ENCODE measurements around the gene GP5.

The GP5 gene

DNA sequence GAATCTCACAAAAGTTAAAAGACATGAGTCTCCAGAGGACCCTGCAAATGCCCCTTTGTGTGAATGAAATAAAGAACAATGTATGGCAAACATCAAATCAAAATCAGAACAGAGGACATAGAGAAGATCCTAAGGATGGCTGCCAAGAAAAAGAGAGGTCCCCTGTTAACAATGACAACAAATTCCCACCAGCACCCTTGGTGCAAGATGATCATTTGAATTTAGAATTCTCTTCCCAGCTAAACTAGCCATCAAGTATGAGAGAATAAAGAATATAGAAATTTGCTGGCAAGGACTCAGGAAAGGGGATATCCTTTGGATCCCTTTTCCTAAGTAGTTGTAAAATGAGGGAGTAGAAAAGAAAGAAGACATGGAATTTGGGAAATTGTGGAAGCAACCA is 8.2 kb downstream of the GP5 start:
- no peak for TF ChIP-seq CTCF (conservative IDR thresholded peaks at IDR 0.05)

DNA sequence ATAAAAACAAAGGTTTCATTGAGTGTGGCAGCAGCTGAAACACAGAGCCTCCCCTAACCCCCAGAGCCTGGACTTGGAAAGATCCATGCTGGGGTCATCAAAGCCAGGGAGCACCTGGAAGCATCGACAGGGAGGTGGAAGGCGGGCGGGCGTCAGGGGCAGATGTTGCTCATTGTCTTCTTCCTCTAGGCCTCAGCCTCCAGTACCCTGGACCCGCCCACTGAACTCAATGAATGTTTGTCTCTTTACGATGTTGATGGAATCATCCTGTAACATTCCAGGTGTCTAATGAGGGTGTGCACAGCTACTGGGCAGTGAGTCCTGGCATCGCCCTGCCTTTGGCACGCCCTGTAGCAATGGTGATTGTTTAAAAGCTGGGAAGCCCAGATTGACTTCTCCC is 9.8 kb downstream of the GP5 start:
- no peak overlapping the region for H3K27ac ChIP-seq
- no peak for TF ChIP-seq CTCF (conservative IDR thresholded peaks at IDR 0.05)

More for the DNA sequence above, 8.2 kb downstream of the GP5 start:
- no peak overlapping the region for H3K27ac ChIP-seq

GRCh38 chr3:194387926-194388418 is 11.1 kb downstream of the GP5 start:
- H3K27ac ChIP-seq: no peak overlapping the region
- no peak for TF ChIP-seq CTCF (conservative IDR thresholded peaks at IDR 0.05)

DNA sequence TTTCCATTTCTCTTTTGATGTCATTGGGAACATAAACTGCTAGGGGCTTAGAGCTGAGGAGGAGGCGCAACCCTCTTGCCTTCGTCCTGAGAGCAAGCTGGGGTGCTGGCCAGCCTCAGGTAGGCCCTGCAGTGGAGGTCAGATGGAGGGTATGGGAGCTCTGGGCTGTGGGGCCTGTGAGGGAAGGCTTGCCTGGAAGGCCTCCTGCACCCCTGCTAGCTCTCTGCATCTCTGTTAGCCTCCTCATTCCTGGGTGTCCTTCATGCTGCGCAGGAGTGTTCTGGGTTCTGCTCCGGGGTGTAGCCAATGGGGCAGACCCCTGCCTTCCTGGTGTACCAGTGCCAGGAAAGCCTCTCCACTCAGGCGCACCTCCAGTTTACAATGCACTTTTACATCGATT is 11.8 kb downstream of the GP5 start:
- H3K27ac ChIP-seq: no peak overlapping the region
- no peak for TF ChIP-seq CTCF (conservative IDR thresholded peaks at IDR 0.05)

GRCh38 chr3:194386648-194387047 is 12.4 kb downstream of the GP5 start:
- no peak for TF ChIP-seq CTCF (conservative IDR thresholded peaks at IDR 0.05)
- no peak overlapping the region for H3K27ac ChIP-seq

GRCh38 chr3:194386066-194386465 is 13.0 kb downstream of the GP5 start:
- no peak overlapping the region for H3K27ac ChIP-seq
- TF ChIP-seq CTCF (conservative IDR thresholded peaks at IDR 0.05): no peak

DNA sequence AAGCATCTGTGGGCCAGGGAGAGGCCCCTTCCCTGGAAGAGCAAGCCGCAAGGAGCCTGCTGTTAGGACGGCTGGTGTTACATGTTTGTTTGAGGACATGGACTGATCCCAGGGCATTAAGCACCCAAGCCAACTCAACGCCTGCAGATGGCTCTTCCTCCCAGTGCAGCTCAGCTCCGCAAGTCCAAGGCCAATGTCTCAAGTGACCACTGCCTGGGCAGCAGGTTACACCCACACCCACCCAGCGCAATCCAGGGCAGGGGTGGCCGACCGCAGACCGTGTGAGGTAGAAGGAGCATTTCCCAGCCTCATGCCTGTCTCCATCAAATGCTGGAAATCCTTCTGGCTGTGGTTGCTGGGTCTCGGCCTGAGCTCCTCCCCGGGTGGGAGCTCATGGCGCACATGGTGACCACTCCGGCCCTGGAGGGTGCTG is 14.5 kb downstream of the GP5 start:
- no peak for TF ChIP-seq CTCF (conservative IDR thresholded peaks at IDR 0.05)
- no peak overlapping the region for H3K27ac ChIP-seq
